K562 treated with DMSO at 1 percent for 24 hours (cell line): ENCODE measurements around the gene CTLA4. TPM values are rescaled to one million over a fixed set of nuclear protein-coding genes. Genes with fewer than 3 reads are reported as not detected.

Experiments
- total RNA-seq: library from RNA; unstranded; fragments of 300-600 nt; gene quantifications from 2 replicates; pipeline ENCODE4 v1.2.3, GENCODE V29; 2022; ENCODE audit warnings: low read depth; ENCODE audit not compliant: insufficient read depth

Gene CTLA4
- not detected in 2 replicates for total RNA-seq

DNA sequence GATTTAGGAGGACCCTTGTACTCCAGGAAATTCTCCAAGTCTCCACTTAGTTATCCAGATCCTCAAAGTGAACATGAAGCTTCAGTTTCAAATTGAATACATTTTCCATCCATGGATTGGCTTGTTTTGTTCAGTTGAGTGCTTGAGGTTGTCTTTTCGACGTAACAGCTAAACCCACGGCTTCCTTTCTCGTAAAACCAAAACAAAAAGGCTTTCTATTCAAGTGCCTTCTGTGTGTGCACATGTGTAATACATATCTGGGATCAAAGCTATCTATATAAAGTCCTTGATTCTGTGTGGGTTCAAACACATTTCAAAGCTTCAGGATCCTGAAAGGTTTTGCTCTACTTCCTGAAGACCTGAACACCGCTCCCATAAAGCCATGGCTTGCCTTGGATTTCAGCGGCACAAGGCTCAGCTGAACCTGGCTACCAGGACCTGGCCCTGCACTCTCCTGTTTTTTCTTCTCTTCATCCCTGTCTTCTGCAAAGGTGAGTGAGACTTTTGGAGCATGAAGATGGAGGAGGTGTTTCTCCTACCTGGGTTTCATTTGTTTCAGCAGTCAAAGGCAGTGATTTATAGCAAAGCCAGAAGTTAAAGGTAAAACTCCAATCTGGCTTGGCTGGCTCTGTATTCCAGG is at the start of gene CTLA4:
Gene CTLA4 (plus strand): TSS at position 211 of the 640 bp plus-strand sequence. CDS start 172 bp downstream, at position 383.

Other genes starting within 250 kb of the CTLA4 start
- not detected in 2 replicates for gene CD28, start 161.1 kb upstream of the CTLA4 start, total RNA-seq
- gene ICOS, start 69.0 kb downstream of the CTLA4 start, total RNA-seq: not detected in 2 replicates